ENCODE results near the gene SLC12A7. TPM values are rescaled to one million over a fixed set of nuclear protein-coding genes. Genes with fewer than 3 reads are reported as not detected.

The SLC12A7 gene
- total RNA-seq, 1 donor from 2014 or later: 147 TPM

- peaks cover 16% of the 10 kb centered on the region for H3K9me3 Mint-ChIP-seq (ENCODE audit: unreplicated experiment)
- H3K27ac Mint-ChIP-seq (ENCODE audit: unreplicated experiment): peak overlapping the region; percentile 22
- peaks cover 11% of the 10 kb centered on the region for H3K27me3 Mint-ChIP-seq (ENCODE audit: unreplicated experiment)
- H3K4me3 Mint-ChIP-seq (ENCODE audit: unreplicated experiment): peak overlapping the region; percentile 76
- TF ChIP-seq CTCF (IDR thresholded peaks at IDR 0.05; ENCODE audit: partially characterized antibody, unreplicated experiment): no peak
- H3K4me1 Mint-ChIP-seq (ENCODE audit: low read depth, unreplicated experiment): peaks cover 19% of the 10 kb centered on the region
- H3K36me3 Mint-ChIP-seq (ENCODE audit: unreplicated experiment): no peaks in the 10 kb centered on the region
- peak; percentile 73 for DNase-seq
These were observed 107.2 kb downstream of the SLC12A7 start for GRCh38 chr5:1004461-1005248.

GRCh38 chr5:1003296-1003937 lies 108.4 kb downstream of the SLC12A7 start:
- DNase-seq: peak; percentile 31
- Mint-ChIP-seq H3K4me3 (ENCODE audit: unreplicated experiment) (peak overlapping the region; percentile 30), H3K36me3 (ENCODE audit: unreplicated experiment) (no peaks in the 10 kb centered on the region), H3K4me1 (ENCODE audit: low read depth, unreplicated experiment) (peaks cover 19% of the 10 kb centered on the region), H3K9me3 (ENCODE audit: unreplicated experiment) (peaks cover 16% of the 10 kb centered on the region), H3K27me3 (ENCODE audit: unreplicated experiment) (peaks cover 11% of the 10 kb centered on the region), H3K27ac (ENCODE audit: unreplicated experiment) (peak overlapping the region; percentile 28)
- no peak for TF ChIP-seq CTCF (IDR thresholded peaks at IDR 0.05; ENCODE audit: partially characterized antibody, unreplicated experiment)

GRCh38 chr5:1002836-1003235 lies 109.0 kb downstream of the SLC12A7 start:
- peaks cover 8% of the 10 kb centered on the region for H3K27me3 Mint-ChIP-seq (ENCODE audit: unreplicated experiment)

GRCh38 chr5:1002271-1002546 lies 109.7 kb downstream of the SLC12A7 start:
- Mint-ChIP-seq H3K9me3 (ENCODE audit: unreplicated experiment) (peaks cover 12% of the 10 kb centered on the region), H3K36me3 (ENCODE audit: unreplicated experiment) (no peaks in the 10 kb centered on the region), H3K4me3 (ENCODE audit: unreplicated experiment) (peak overlapping the region; percentile 46), H3K27me3 (ENCODE audit: unreplicated experiment) (peaks cover 6% of the 10 kb centered on the region), H3K27ac (ENCODE audit: unreplicated experiment) (peak overlapping the region; percentile 75), H3K4me1 (ENCODE audit: low read depth, unreplicated experiment) (peaks cover 20% of the 10 kb centered on the region)
- DNase-seq: no peak
- no peak for TF ChIP-seq CTCF (IDR thresholded peaks at IDR 0.05; ENCODE audit: partially characterized antibody, unreplicated experiment)

More at GRCh38 chr5:1002836-1003235, 109.0 kb downstream of the SLC12A7 start:
- peak overlapping the region; percentile 28 for H3K27ac Mint-ChIP-seq (ENCODE audit: unreplicated experiment)
- no peak for DNase-seq
- no peak for TF ChIP-seq CTCF (IDR thresholded peaks at IDR 0.05; ENCODE audit: partially characterized antibody, unreplicated experiment)
- peaks cover 14% of the 10 kb centered on the region for H3K9me3 Mint-ChIP-seq (ENCODE audit: unreplicated experiment)
- H3K4me3 Mint-ChIP-seq (ENCODE audit: unreplicated experiment): peak overlapping the region; percentile 30
- no peaks in the 10 kb centered on the region for H3K36me3 Mint-ChIP-seq (ENCODE audit: unreplicated experiment)
- peaks cover 19% of the 10 kb centered on the region for H3K4me1 Mint-ChIP-seq (ENCODE audit: low read depth, unreplicated experiment)
